ENCODE data around the gene DOCK3.
"Not testable (repeated sequence)": the region's sequence is repeated elsewhere in the genome, so short reads cannot be mapped to it uniquely, and the experiment has no call there.

Gene DOCK3

GRCh38 chr3:51082363-51082762 lies 407.6 kb downstream of the DOCK3 start:
- in situ Hi-C loops (cut with MboI; ENCODE audit: low sequenced_read_pairs) = no loop called here

DNA sequence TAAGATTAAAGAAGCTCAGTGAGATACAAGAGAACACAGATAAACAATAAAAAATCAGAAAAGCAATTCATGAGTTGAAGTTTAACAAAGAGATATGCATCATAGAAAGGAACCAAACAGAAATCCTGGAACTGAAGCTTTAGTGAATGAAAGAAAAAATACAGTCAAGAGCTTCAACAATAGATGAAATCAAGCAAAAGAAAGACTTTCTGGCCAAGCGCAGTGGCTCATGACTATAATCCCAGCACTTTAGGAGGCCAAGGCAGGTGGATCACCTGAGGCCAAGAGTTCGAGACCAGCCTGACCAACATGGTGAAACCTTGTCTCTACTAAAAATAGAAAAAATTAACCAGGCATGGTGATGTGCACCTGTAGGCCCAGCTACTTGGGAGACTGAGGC lies 408.8 kb downstream of the DOCK3 start:
- in situ Hi-C loops (cut with MboI; ENCODE audit: low sequenced_read_pairs) = no loop called here

DNA sequence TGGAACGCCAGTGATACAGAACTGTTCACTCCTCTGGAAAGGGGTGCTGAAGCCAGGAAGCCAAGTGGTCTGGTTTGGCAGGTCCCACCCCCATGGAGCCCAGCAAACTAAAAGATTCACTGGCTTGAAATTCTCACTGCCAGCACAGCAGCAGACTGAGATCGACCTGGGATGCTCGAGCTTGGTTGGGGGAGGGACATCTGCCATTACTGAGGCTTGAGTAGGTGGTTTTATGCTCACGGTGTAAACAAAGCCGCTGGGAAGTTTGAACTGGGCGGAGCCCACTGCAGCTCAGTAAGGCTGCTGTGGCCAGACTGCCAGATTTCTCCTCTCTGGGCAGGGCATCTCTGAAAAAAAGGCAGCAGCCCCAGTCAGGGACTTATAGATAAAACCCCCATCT lies 417.4 kb downstream of the DOCK3 start:
- in situ Hi-C loops (cut with MboI; ENCODE audit: low sequenced_read_pairs) = not testable (repeated sequence)

DNA sequence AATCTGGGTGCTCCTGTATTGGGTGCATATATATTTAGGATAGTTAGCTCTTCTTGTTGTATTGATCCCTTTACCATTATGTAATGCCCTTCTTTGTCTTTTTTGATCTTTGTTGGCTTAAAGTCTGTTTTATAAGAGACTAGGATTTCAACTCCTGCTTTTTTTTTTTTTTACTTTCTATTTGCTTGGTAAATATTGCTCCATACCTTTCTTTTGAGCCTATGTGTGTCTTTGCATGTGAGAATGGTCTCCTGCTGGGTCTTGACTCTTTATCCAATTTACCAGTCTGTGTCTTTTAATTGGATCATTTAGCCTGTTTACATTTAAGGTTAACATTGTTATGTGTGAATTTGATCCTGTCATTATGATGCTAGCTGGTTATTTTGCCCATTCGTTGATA lies 420.1 kb downstream of the DOCK3 start:
- in situ Hi-C loops (cut with MboI; ENCODE audit: low sequenced_read_pairs) = not testable (repeated sequence)

GRCh38 chr3:51099794-51100535 lies 425.2 kb downstream of the DOCK3 start:
- in situ Hi-C loops (cut with MboI; ENCODE audit: low sequenced_read_pairs) = no loop called here

DNA sequence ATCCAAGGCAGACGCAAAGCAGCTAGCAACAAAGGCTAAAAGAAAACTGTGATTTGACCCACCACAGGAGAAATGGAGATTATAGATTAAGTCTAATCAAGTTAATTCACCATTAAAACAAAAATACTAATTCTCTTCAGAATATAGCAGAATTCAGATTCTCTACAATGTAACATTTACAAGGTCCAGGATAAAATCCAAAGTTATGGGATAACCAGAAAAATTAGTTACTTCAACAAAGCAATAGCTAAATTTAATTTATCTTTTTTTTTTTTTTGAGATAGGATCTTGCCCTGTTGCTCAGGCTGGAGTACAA lies 425.8 kb downstream of the DOCK3 start:
- in situ Hi-C loops (cut with MboI; ENCODE audit: low sequenced_read_pairs) = no loop called here

GRCh38 chr3:51102396-51102795 lies 427.7 kb downstream of the DOCK3 start:
- in situ Hi-C loops (cut with MboI; ENCODE audit: low sequenced_read_pairs) = no loop called here

DNA sequence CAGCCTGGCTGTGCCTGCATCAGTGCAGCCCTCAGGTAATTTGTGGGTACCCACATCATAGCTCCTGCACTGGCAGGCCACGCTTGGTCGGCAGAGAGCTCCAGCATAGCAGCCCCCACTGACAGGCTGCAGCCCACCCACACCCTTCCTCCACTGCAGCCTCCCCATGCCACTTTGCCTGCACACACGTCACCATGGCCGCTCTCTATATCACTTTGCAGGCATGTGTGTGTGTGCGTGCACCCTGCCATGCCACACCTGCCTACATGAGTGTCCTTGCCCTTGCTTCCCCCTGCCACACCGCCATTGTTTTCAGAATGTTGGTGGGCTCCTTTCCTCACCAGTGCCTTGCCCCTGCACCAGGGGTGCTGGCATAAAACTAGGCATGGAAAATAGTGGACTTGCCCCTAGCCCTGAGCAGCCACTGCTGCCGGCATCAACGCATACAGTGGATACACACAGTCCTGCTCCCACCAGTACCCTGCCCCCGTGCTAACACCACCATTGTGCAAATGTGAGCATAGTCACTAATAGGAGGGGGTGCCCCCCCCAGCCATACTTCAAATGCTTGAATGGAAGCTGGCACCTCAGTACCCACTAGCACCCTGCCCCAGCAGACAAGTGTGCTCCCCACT lies 431.6 kb downstream of the DOCK3 start:
- in situ Hi-C loops (cut with MboI; ENCODE audit: low sequenced_read_pairs) = no loop called here

DNA sequence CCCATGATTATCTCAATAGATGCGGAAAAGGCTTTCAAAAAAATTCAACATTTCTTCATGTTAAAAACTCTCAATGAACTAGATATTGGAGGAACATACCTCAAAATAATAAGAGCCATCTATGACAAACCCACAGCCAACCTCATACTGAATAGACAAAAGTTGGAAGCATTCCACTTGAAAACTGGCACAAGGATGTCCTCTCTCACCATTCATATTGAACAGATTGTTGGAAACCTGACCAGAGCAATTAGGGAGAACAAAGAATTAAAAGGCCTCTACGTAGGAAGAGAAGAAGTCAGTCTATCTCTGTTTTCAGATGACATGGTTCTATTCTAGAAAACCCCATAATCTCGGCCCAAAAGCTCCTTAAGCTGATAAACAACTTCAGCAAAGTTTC lies 435.9 kb downstream of the DOCK3 start:
- in situ Hi-C loops (cut with MboI; ENCODE audit: low sequenced_read_pairs) = no loop called here

GRCh38 chr3:51122944-51123343 lies 448.2 kb downstream of the DOCK3 start:
- in situ Hi-C loops (cut with MboI; ENCODE audit: low sequenced_read_pairs) = no loop called here

DNA sequence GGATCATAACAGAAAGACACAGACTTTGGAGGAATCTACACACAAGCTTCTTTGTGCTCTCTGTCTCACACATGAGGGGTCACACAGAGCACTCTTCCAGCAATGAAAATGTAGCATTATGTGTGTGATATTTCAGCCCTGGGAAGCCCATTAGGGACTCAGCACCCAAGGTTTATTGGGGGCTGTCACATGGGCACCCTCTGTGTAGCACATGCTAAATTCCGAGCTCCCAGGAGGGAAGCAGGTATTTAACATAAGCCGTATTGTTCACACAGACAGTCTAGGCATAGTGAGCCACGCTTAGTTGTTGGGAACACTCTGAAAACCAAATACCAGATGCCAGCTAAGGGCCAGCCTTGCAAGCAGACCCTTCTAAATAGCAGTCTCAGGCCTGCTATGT lies 448.8 kb downstream of the DOCK3 start:
- in situ Hi-C loops (cut with MboI; ENCODE audit: low sequenced_read_pairs) = no loop called here

GRCh38 chr3:51131607-51132006 lies 456.9 kb downstream of the DOCK3 start:
- in situ Hi-C loops (cut with MboI; ENCODE audit: low sequenced_read_pairs) = not testable (repeated sequence)

- in situ Hi-C loops (cut with MboI; ENCODE audit: low sequenced_read_pairs) = no loop called here
Measured at GRCh38 chr3:51137715-51138114, 463.0 kb downstream of the DOCK3 start.

- in situ Hi-C loops (cut with MboI; ENCODE audit: low sequenced_read_pairs) = no loop called here
Measured at GRCh38 chr3:51139616-51140015, 464.9 kb downstream of the DOCK3 start.

GRCh38 chr3:51141573-51141972 lies 466.8 kb downstream of the DOCK3 start:
- in situ Hi-C loops (cut with MboI; ENCODE audit: low sequenced_read_pairs) = no loop called here

GRCh38 chr3:51145811-51146585 lies 471.3 kb downstream of the DOCK3 start:
- in situ Hi-C loops (cut with MboI; ENCODE audit: low sequenced_read_pairs) = no loop called here

- in situ Hi-C loops (cut with MboI; ENCODE audit: low sequenced_read_pairs) = no loop called here
Measured at GRCh38 chr3:51146781-51147180, 472.1 kb downstream of the DOCK3 start.

- in situ Hi-C loops (cut with MboI; ENCODE audit: low sequenced_read_pairs) = no loop called here
Measured at GRCh38 chr3:51156147-51156546, 481.4 kb downstream of the DOCK3 start.

GRCh38 chr3:51163051-51163450 lies 488.3 kb downstream of the DOCK3 start:
- in situ Hi-C loops (cut with MboI; ENCODE audit: low sequenced_read_pairs) = no loop called here

- in situ Hi-C loops (cut with MboI; ENCODE audit: low sequenced_read_pairs) = no loop called here
Measured at GRCh38 chr3:51173518-51174271, 499.0 kb downstream of the DOCK3 start.

DNA sequence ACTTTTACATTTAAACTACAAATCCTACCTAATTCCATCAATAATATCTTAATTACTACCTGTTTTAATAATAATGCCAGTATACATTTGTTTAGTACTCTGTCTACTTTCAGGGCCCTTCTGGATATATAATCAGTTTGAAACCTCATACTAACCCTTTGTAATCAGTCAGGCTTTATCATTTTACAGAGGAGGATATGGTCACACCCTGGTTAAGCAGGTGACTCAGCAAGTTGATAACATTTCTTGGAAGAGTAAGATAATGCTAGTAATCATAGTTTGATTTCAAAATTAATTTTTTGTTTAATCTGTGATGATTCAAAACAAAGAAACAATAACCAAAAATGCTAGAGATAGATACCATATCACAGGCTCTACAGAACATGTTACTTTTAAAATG lies 502.2 kb downstream of the DOCK3 start:
- in situ Hi-C loops (cut with MboI; ENCODE audit: low sequenced_read_pairs) = no loop called here

Data from HL-60/S4 (cell line).